VCaP (cell line): ENCODE results near the gene ANGEL2.

Experiments
- H3K27ac ChIP-seq: fragments of 450-650 bp; 2 replicates; pipeline ENCODE4 v1.5.1; 2017
- CTCF ChIP-seq: fragments of 450-650 bp; conservative IDR thresholded peaks from 2 replicates; pipeline ENCODE4 v1.5.1; 2017; ENCODE audit warnings: mild to moderate bottlenecking, moderate library complexity

Gene ANGEL2

GRCh38 chr1:212959266-212960220, 56.1 kb downstream of the ANGEL2 start:
- no peak for TF ChIP-seq CTCF
- no peak overlapping the region for H3K27ac ChIP-seq

- no peak overlapping the region for H3K27ac ChIP-seq
Measured at GRCh38 chr1:212958175-212958574, 57.5 kb downstream of the ANGEL2 start.

GRCh38 chr1:212957546-212957945, 58.1 kb downstream of the ANGEL2 start:
- TF ChIP-seq CTCF = no peak
- no peak overlapping the region for H3K27ac ChIP-seq

More at GRCh38 chr1:212958175-212958574, 57.5 kb downstream of the ANGEL2 start:
- TF ChIP-seq CTCF = no peak

- H3K27ac ChIP-seq = no peak overlapping the region
- TF ChIP-seq CTCF = no peak
Measured at GRCh38 chr1:212955961-212956620, 59.6 kb downstream of the ANGEL2 start.

- no peak for TF ChIP-seq CTCF
- no peak overlapping the region for H3K27ac ChIP-seq
Measured at GRCh38 chr1:212955098-212955497, 60.6 kb downstream of the ANGEL2 start.

- no peak for TF ChIP-seq CTCF
Measured at GRCh38 chr1:212954514-212954913, 61.2 kb downstream of the ANGEL2 start.

GRCh38 chr1:212953321-212953720, 62.3 kb downstream of the ANGEL2 start:
- H3K27ac ChIP-seq = no peak overlapping the region
- TF ChIP-seq CTCF = no peak

More at GRCh38 chr1:212954514-212954913, 61.2 kb downstream of the ANGEL2 start:
- H3K27ac ChIP-seq = no peak overlapping the region
